Neural crest cell (in vitro differentiated cells): Measurements from ENCODE around the gene TMEM170A. TPM values are rescaled to one million over a fixed set of nuclear protein-coding genes. Genes with fewer than 3 reads are reported as not detected.

Experiments
- DNase-seq: peaks from one replicate; pipeline ENCODE4 v3.0.0; 2021; ENCODE audit warnings: low read depth, mixed read lengths, low spot score
- H3K27ac Mint-ChIP-seq: one replicate; pipeline ENCODE4 v1.8.0; 2021; ENCODE audit warnings: mild to moderate bottlenecking, mixed read lengths; ENCODE audit not compliant: unreplicated experiment
- H3K27me3 Mint-ChIP-seq: 2 replicates; pipeline ENCODE4 v1.8.0; 2021; ENCODE audit warnings: low read depth, mild to moderate bottlenecking, mixed read lengths
- H3K36me3 Mint-ChIP-seq: 2 replicates; pipeline ENCODE4 v1.8.0; 2021; ENCODE audit warnings: low read depth, mild to moderate bottlenecking, mixed read lengths
- H3K4me1 Mint-ChIP-seq: 2 replicates; pipeline ENCODE4 v1.8.0; 2021; ENCODE audit warnings: mixed read lengths
- H3K4me3 Mint-ChIP-seq: one replicate; pipeline ENCODE4 v1.8.0; 2021; ENCODE audit warnings: mild to moderate bottlenecking, mixed read lengths
- H3K9me3 Mint-ChIP-seq: 2 replicates; pipeline ENCODE4 v1.8.0; 2021; ENCODE audit warnings: mixed read lengths
- total RNA-seq: library from RNA; stranded (reverse); gene quantifications from 2 replicates; pipeline ENCODE4 v1.2.1, GENCODE V29; 2021
- TF ChIP-seq, protein P1 (sequence below): fragments of 200-600 bp; sonication (generic); conservative IDR thresholded peaks from 2 replicates; pipeline ENCODE4 v1.5.0; 2021; ENCODE audit warnings: antibody characterized with exemption, mild to moderate bottlenecking

TMEM170A gene
- total RNA-seq, 1 donor from 2014 or later: 50.5 TPM

DNA sequence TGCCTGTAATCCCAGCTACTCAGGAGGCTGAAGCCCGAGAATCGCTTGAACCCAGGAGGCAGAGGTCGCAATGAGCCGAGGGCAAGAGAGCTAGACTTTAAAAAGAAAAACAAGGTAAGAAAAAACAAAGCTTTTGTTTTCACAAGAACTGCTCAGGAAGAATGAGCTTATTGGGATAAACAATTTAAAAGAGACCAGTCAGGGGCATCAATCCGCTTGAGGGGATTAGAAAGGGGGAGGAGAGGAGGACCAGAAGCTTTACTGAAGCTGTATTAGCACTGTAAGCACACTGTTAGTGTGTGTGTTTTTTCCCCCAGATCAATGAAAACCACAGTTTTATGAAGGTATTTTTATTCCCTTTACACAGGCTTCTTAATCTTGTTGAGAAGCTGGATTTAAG, 8.8 kb downstream of the TMEM170A start:
- H3K4me1 Mint-ChIP-seq: peaks cover 49% of the 10 kb centered on the region
- no peaks in the 10 kb centered on the region for H3K9me3 Mint-ChIP-seq
- H3K4me3 Mint-ChIP-seq: peak overlapping the region; percentile 41
- DNase-seq: no peak
- H3K27ac Mint-ChIP-seq: no peak overlapping the region
- no peaks in the 10 kb centered on the region for H3K27me3 Mint-ChIP-seq
- peaks cover 9% of the 10 kb centered on the region for H3K36me3 Mint-ChIP-seq
- TF ChIP-seq, protein P1, sequence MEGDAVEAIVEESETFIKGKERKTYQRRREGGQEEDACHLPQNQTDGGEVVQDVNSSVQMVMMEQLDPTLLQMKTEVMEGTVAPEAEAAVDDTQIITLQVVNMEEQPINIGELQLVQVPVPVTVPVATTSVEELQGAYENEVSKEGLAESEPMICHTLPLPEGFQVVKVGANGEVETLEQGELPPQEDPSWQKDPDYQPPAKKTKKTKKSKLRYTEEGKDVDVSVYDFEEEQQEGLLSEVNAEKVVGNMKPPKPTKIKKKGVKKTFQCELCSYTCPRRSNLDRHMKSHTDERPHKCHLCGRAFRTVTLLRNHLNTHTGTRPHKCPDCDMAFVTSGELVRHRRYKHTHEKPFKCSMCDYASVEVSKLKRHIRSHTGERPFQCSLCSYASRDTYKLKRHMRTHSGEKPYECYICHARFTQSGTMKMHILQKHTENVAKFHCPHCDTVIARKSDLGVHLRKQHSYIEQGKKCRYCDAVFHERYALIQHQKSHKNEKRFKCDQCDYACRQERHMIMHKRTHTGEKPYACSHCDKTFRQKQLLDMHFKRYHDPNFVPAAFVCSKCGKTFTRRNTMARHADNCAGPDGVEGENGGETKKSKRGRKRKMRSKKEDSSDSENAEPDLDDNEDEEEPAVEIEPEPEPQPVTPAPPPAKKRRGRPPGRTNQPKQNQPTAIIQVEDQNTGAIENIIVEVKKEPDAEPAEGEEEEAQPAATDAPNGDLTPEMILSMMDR: no peak

DNA sequence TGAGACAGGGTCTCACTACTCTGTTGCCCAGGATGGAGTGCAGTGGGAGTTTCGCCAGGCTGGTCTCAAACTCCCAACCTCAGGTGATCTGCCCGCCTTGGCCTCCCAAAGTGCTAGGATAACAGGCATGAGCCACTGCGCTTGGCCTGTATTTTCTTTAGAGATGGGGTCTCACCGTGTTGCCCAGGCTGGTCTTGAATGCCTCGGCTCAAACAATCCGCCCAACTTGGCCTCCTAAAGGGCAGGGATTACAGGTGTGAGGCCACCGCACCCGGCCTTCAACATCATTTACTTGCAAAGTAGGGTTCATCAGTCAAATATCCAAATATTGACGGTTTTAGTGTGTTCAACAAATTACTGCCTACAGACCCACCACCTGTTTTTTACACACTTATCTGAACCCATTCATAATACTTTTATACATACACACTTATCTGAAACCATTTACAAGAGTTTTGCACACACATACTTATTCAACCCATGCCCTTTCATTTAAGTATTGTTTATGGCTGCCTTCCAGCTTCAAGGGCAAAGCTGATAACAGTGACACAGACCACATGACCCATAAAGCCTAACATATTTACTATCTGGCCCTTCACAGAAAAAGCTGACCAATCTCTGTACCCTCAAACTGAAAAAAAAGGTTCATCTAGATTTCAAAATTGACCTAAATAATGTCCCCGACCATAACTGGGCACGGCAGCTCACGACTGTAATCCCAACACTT, 11.9 kb downstream of the TMEM170A start:
- TF ChIP-seq, protein P1: no peak
- Mint-ChIP-seq H3K4me3 (no peak overlapping the region), H3K27me3 (no peaks in the 10 kb centered on the region), H3K27ac (no peak overlapping the region), H3K9me3 (no peaks in the 10 kb centered on the region), H3K36me3 (peaks cover 13% of the 10 kb centered on the region), H3K4me1 (peaks cover 39% of the 10 kb centered on the region)
- DNase-seq: no peak

DNA sequence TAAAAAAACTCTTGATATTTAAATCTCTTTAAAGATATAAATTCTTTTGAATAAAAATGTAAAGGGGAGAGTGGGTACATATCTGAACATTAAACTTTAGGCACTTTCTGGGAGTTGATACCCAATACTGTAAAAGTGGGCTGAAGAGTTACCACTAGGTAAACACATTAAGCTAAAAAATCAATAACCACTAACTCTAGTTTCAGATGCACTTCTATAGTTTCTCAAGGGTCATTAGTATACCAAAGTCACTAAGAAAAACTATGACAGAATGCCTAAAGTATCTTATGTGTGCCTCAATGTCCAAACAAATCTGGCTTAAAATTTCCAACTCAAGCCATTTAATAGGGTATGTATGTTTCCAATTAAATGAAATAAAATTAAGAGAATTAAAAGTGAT, 18.1 kb downstream of the TMEM170A start:
- H3K4me1 Mint-ChIP-seq: no peaks in the 10 kb centered on the region
- H3K36me3 Mint-ChIP-seq: peaks cover 17% of the 10 kb centered on the region
- TF ChIP-seq, protein P1: no peak
- no peaks in the 10 kb centered on the region for H3K27me3 Mint-ChIP-seq
- no peaks in the 10 kb centered on the region for H3K9me3 Mint-ChIP-seq
- DNase-seq: no peak
- H3K4me3 Mint-ChIP-seq: no peak overlapping the region
- H3K27ac Mint-ChIP-seq: no peak overlapping the region

DNA sequence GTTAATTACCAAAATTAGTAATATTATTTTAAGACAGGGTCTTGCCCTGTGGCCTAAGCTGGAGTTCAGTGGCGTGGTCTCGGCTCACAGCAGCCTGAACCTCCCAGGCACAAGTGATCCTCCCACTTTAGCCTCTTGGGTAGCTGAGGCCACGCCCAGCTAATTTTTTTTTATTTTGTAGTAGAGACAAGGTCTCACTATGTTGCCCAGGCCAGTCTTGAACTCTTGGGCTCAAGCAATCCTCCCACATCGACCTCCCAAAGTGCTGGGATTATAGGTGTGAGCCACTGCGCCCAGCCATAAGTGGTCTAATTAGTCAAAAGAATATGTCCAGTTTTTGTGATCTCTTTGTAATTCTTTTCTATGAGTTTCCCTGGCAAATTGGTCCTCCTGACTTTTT, 19.2 kb downstream of the TMEM170A start:
- no peaks in the 10 kb centered on the region for H3K9me3 Mint-ChIP-seq
- H3K27me3 Mint-ChIP-seq: no peaks in the 10 kb centered on the region
- DNase-seq: no peak
- no peak overlapping the region for H3K27ac Mint-ChIP-seq
- no peaks in the 10 kb centered on the region for H3K4me1 Mint-ChIP-seq
- no peak overlapping the region for H3K4me3 Mint-ChIP-seq
- TF ChIP-seq, protein P1: no peak
- peaks cover 15% of the 10 kb centered on the region for H3K36me3 Mint-ChIP-seq

DNA sequence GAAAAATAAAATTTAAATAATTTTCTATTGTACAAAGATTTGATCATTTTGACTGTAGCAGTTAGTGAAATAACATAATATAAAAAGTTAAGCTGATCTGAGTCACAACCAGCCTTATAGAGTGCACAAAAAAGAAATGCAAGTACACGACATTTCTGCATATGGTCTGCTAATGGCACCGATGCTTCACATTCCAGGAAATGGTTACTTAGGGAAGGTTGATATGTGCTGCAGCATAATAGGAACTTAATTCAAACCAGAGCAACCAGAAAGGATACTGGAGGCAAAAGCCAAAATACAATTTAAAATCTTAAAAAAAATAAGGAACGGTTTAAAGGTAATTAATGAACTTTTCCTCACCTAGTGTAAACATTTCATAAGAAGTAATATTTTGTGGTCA, 21.2 kb downstream of the TMEM170A start:
- TF ChIP-seq, protein P1: no peak
- H3K4me3 Mint-ChIP-seq: no peak overlapping the region
- peaks cover 11% of the 10 kb centered on the region for H3K36me3 Mint-ChIP-seq
- no peaks in the 10 kb centered on the region for H3K9me3 Mint-ChIP-seq
- no peaks in the 10 kb centered on the region for H3K4me1 Mint-ChIP-seq
- DNase-seq: no peak
- H3K27me3 Mint-ChIP-seq: no peaks in the 10 kb centered on the region
- no peak overlapping the region for H3K27ac Mint-ChIP-seq
